Body of pancreas (tissue), 4 donors: ENCODE measurements around the gene MTG1. TPM values are rescaled to one million over a fixed set of nuclear protein-coding genes. Genes with fewer than 3 reads are reported as not detected.

ENCODE experiments used
- ATAC-seq: fragments of 150-250 bp; one replicate; pipeline ENCODE4 v1.9.1; 2016
- DNase-seq, 4 donors: peaks; one replicate each; pipeline ENCODE4 v3.0.0-alpha.2; 2019
- H3K27ac ChIP-seq, 4 donors: fragments of 200-600 bp; sonication (generic); 1 replicate in 3 of 4; 2 replicates in 1 of 4; pipeline versions ENCODE4 v1.5.1 to v1.6.1; 2016 to 2019; ENCODE audit warnings: mild to moderate bottlenecking in 1 of 4, mixed read lengths in 1 of 4, moderate library complexity in 1 of 4
- H3K27me3 ChIP-seq, 2 donors: fragments of 200-600 bp; sonication (generic); one replicate each; pipeline ENCODE4 v1.6.0; 2016; ENCODE audit warnings: mild to moderate bottlenecking in 1 of 2
- H3K36me3 ChIP-seq, 2 donors: fragments of 200-600 bp; sonication (generic); replicated peaks in 1 of 2; 2 replicates each; pipeline ENCODE4 v1.5.1; 2016; ENCODE audit warnings: low read depth in 2 of 2; ENCODE audit not compliant: insufficient read depth in 1 of 2
- H3K4me1 ChIP-seq: fragments of 200-600 bp; sonication (generic); one replicate; pipeline ENCODE4 v1.6.0; 2016
- H3K4me3 ChIP-seq, 2 donors: fragments of 200-600 bp; sonication (generic); 1 replicate in 1 of 2; 2 replicates in 1 of 2; pipeline ENCODE4 v1.5.1; 2016 to 2019
- H3K9me3 ChIP-seq, 3 donors: fragments of 200-600 bp; sonication (generic); 1 replicate in 2 of 3; 2 replicates in 1 of 3; pipeline ENCODE4 v1.5.1; 2016
- POLR2A ChIP-seq, 3 donors: fragments of 450-650 bp; IDR thresholded peaks; one replicate each; pipeline ENCODE4 v1.6.1; 2016; ENCODE audit warnings: antibody characterized with exemption in 3 of 3, mild to moderate bottlenecking in 2 of 3
- WGBS, 2 donors: methylation state at CpG; one replicate each; pipeline ENCODE4 v1.1.5; 2017; 5-methylcytosine and 5-hydroxymethylcytosine counted together
- intact Hi-C: fragments of 100-400 bp; cut with DNase I; formaldehyde crosslinking; loops from one replicate; pipeline ENCODE4 v1.15.1; 2023
- total RNA-seq, 2 donors: library from RNA; depleted of rRNA; stranded (reverse); fragments of >200 nt; gene quantifications; one replicate each; pipeline ENCODE4 v1.1.0, GENCODE V29; 2016
- TF ChIP-seq, protein P1 (sequence below), 7 experiments: fragments of 450-650 bp in 4 of 7; fragments of 200-600 bp in 3 of 7; sonication (generic) in 3 of 7; IDR thresholded peaks; one replicate each; pipeline ENCODE4 v1.5.1; 2016 to 2019; ENCODE audit warnings: antibody characterized with exemption in 7 of 7

MTG1 gene
- total RNA-seq, 2 donors from 2014 or later, result 22.8 to 83.7 TPM

DNA sequence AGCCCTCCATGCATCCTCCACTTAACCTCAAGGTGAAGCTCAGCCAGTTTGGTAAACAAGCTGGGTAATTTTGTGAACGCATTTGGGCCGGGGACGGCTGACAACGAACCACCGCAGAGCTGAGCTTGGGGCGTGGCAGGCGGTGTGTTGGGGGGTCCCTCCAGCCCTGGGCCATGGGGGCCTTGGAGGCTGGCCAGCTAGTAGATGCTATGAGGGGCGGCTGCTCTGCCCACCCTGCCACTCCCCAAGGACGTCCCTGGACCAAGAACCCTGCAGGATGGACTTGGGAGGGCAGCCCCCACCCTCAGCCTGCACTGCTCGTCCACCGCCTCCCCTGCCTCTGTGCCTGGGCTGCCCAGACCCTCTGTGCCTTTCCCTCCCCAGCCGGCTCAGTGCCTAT is 47.8 kb downstream of the MTG1 start:
- intact Hi-C loops, result no loop called here
- H3K27ac ChIP-seq, result no peak overlapping the region
- peaks cover 11% of the 10 kb centered on the region for H3K4me1 ChIP-seq
- no peaks in the 10 kb centered on the region for H3K9me3 ChIP-seq
- TF ChIP-seq POLR2A (IDR thresholded peaks at IDR 0.05), result no peak
- TF ChIP-seq, protein P1, sequence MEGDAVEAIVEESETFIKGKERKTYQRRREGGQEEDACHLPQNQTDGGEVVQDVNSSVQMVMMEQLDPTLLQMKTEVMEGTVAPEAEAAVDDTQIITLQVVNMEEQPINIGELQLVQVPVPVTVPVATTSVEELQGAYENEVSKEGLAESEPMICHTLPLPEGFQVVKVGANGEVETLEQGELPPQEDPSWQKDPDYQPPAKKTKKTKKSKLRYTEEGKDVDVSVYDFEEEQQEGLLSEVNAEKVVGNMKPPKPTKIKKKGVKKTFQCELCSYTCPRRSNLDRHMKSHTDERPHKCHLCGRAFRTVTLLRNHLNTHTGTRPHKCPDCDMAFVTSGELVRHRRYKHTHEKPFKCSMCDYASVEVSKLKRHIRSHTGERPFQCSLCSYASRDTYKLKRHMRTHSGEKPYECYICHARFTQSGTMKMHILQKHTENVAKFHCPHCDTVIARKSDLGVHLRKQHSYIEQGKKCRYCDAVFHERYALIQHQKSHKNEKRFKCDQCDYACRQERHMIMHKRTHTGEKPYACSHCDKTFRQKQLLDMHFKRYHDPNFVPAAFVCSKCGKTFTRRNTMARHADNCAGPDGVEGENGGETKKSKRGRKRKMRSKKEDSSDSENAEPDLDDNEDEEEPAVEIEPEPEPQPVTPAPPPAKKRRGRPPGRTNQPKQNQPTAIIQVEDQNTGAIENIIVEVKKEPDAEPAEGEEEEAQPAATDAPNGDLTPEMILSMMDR (IDR thresholded peaks at IDR 0.05), result no peak
- 61 to 83% methylated on average over 3 to 10 of the region's 12 CpGs for WGBS, 2 donors
- no peaks in the 10 kb centered on the region for H3K27me3 ChIP-seq
- DNase-seq (no peak), ATAC-seq (no peak)
- H3K4me3 ChIP-seq, result no peak overlapping the region
- H3K36me3 ChIP-seq, result no peaks in the 10 kb centered on the region

DNA sequence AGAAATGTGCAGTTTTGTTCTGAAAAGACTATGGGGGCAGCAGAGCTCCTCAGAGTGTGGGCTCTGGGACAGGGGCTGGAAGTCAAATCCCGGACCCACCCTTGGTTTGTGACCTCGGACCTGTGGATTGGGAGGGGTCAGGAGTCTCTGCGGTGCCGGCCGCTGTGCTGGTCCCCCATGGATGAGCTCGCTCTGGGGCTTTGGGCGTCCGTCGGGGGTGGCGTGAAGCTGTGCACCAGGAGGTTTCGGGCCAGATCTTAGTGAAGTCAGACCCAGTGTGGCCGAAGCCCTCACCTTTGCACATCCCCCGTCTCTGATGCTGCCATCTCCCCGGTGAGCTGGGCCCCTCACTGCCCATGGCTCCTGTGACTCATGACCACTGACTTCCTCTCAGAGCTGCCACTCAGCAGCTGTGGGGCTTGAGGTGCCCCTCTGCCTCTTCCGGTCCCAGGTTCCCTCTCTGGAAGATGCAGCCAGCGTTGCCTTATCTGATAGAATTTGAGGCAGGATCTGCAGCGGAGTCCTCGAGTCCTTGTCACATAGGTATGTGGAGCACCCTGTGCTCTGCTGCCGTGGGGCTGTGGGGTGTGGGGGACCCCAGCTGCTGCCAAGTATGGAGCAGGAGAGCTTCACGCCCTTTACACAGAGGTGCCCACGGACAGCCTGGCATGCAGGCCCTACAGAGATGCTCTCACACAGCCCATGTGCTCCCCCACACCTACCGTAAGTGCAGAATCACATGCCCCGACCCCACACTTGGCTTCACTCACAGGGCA is 48.4 kb downstream of the MTG1 start:
- intact Hi-C loops, result no loop called here
- Histone ChIP-seq H3K4me3 (no peak overlapping the region), H3K36me3 (no peaks in the 10 kb centered on the region), H3K27ac (no peak overlapping the region), H3K27me3 (no peaks in the 10 kb centered on the region), H3K9me3 (peaks cover 0 to 1% (median 0%) of the 10 kb centered on the region in 3 donors), H3K4me1 (peaks cover 11% of the 10 kb centered on the region)
- ATAC-seq, result no peak
- DNase-seq, result no peak
- WGBS, 2 donors, result 84 to 87% methylated on average over 9 to 22 of the region's 23 CpGs
- TF ChIP-seq, protein P1 (IDR thresholded peaks at IDR 0.05), result no peak
- no peak for TF ChIP-seq POLR2A (IDR thresholded peaks at IDR 0.05)

DNA sequence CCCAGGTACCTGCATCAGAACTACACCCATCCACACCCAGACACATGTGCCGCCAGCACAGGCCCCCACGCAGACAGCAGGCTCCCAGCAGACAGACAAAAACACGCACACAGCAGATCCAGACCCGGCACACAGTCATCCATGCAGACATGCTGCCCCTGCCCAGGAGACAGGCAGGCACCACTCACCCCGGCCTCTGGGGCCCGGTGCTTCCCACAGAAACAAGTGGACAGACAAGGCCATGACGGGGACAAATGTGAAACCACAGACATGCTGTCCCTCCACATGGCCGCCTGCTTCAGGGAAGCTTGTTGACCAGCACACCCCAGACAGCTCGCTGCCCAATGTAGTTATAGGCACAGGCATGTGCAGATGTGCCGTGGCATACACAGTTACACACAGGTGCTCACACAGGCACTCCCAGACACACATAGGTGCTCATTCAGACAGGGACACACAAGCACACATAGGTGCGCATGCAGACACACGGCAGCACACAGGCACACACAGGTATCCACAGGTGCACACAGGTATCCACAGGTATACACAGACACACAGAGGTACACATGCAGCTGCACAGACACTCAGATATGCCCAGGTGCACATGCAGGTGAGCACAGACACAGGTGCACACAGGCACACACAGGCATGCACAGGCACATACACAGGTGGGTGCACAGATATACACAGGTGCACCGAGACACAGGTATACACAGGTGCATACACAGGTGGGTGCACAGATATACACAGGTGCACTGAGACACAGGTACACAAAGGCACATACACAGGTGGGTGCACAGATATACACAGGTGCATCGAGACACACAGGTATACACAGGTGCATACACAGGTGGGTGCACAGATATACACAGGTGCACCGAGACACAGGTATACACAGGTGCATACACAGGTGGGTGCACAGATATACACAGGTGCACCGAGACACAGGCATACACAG is 49.3 kb downstream of the MTG1 start:
- Histone ChIP-seq H3K9me3 (peaks cover 0 to 10% (median 0%) of the 10 kb centered on the region in 3 donors), H3K36me3 (no peaks in the 10 kb centered on the region), H3K27me3 (no peaks in the 10 kb centered on the region), H3K4me1 (peaks cover 6% of the 10 kb centered on the region), H3K27ac (no peak overlapping the region), H3K4me3 (no peak overlapping the region)
- 87 to 90% methylated on average over 12 to 16 of the region's 16 CpGs for WGBS, 2 donors
- DNase-seq (no peak), ATAC-seq (no peak)
- intact Hi-C loops, result no loop called here
- TF ChIP-seq POLR2A (IDR thresholded peaks at IDR 0.05), result no peak
- TF ChIP-seq, protein P1 (IDR thresholded peaks at IDR 0.05), result no peak

DNA sequence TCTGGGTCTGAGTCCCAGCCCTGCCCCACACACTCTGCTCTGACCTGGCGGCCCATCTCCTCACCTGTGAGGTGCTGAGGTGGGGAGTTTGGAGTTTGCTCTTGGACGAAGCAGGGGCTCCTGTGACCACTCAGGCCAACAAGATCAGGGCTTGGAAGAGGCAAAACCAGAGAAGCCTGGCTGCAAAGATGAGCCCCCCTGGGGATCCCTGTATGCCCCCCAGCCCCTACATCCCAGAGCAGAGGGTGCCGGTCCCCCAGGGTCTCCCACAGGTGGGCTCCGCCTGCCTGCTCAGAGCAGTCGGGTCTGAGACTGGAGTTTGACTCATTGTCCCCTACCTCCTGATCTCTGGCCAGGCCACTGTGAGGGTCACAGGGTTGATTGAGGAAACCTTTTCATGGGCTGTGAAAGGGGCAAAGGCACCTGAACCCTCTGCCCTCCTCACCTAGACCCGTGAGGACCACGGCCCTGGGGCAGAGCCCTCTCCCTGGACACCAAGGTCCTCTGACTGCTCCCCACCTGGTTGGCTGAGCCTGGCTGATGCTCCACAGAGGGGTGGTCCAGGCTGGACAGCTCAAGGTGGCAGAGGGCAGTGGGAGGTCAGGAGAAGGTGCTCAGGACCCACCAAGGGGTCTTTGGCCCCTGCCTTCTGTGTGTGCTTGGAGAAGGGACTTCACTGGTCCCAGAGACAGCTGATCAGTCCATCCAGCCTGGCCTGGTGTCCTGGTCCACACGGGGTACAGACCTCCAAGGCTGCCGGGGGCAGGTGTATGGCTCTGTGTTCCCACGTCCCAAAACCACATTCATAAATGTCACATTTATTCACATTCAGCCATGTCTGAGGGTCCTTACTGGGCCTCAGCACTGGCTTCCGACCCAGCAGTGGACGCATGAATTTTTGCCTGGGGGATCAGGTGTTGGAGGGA is 50.6 kb downstream of the MTG1 start:
- TF ChIP-seq POLR2A (IDR thresholded peaks at IDR 0.05), result no peak
- TF ChIP-seq, protein P1 (IDR thresholded peaks at IDR 0.05), result no peak
- intact Hi-C loops, result no loop called here
- H3K27me3 ChIP-seq, result no peaks in the 10 kb centered on the region
- H3K4me1 ChIP-seq, result no peaks in the 10 kb centered on the region
- ATAC-seq, result no peak
- DNase-seq, result no peak
- H3K36me3 ChIP-seq, result no peaks in the 10 kb centered on the region
- no peak overlapping the region for H3K27ac ChIP-seq
- H3K9me3 ChIP-seq, result peaks cover 0 to 11% (median 0%) of the 10 kb centered on the region in 3 donors
- WGBS, 2 donors, result 87 to 90% methylated on average over 5 to 11 of the region's 12 CpGs
- H3K4me3 ChIP-seq, result no peak overlapping the region
